22Rv1 (cell line): ENCODE results near the gene SS18L1.

Experiments
- CTCF ChIP-seq: fragments of 450-650 bp; IDR thresholded peaks from 2 replicates; pipeline ENCODE4 v1.5.1; 2017; ENCODE audit warnings: mild to moderate bottlenecking
- ZFX ChIP-seq: fragments of 450-650 bp; IDR thresholded peaks from 2 replicates; pipeline ENCODE4 v1.6.1; 2017; ENCODE audit warnings: antibody characterized with exemption, borderline replicate concordance

DNA sequence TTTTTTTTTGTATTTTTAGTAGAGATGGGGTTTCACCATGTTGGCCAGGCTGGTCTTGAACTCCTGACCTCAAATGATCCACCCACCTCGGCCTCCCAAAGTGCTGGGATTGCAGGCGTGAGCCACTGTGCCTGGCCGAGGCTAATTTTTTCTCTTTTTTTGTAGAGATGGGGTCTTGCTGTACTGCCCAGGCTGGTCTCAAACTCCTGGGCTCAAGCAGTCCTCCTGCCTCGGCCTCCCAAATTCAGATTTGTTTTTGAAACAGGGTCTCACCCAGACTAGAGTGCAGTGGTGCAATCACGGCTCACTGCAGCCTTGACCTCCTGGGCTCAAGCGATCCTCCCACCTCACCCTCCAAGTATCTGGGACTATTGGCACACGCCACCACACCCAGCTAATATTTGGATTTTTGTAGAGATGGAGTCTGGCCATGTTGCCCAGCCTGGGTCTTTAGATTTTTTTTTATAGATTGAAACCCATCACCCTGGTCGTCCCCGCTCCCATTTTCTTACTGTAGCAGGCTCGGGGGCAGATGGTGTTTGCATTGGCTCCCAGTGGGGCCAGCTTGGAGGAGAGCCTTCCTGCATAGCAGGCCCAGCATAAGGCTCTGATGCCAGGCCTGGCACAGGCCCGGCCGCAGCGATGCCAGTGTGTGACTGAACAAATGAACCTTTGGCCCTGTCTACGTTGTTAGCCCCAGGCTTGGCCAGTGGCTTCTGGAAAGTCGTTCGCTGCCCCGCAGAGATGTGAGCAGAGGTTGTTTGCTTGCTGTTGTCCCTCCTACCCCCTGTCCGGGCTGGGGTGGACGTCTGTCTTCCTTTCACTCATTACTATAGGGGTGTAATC, 35.0 kb downstream of the SS18L1 start:
- TF ChIP-seq CTCF (no peak), ZFX (no peak)
